ENCODE measurements around the gene SAMD4B.

The SAMD4B gene

GRCh38 chr19:39310558-39311311 is 31.5 kb upstream of the SAMD4B start:
- in situ Hi-C loops (cut with MboI; ENCODE audit: low pct_unique_long_range_greater_than_20kb, low sequenced_read_pairs, unreplicated experiment) = no loop called here
- no peak for TF ChIP-seq CTCF (IDR thresholded peaks at IDR 0.05; ENCODE audit: extremely low read depth, insufficient read depth, missing control alignments)
- DNase-seq (ENCODE audit: low spot score) = no peak

- in situ Hi-C loops (cut with MboI; ENCODE audit: low pct_unique_long_range_greater_than_20kb, low sequenced_read_pairs, unreplicated experiment) = no loop called here
- no peak for DNase-seq (ENCODE audit: low spot score)
- no peak for TF ChIP-seq CTCF (IDR thresholded peaks at IDR 0.05; ENCODE audit: extremely low read depth, insufficient read depth, missing control alignments)
Observed at GRCh38 chr19:39314016-39314728, 28.0 kb upstream of the SAMD4B start.

GRCh38 chr19:39315933-39316332 is 26.3 kb upstream of the SAMD4B start:
- in situ Hi-C loops (cut with MboI; ENCODE audit: low pct_unique_long_range_greater_than_20kb, low sequenced_read_pairs, unreplicated experiment) = no loop called here
- no peak for TF ChIP-seq CTCF (IDR thresholded peaks at IDR 0.05; ENCODE audit: extremely low read depth, insufficient read depth, missing control alignments)
- no peak for DNase-seq (ENCODE audit: low spot score)

GRCh38 chr19:39316627-39317321 is 25.4 kb upstream of the SAMD4B start:
- no peak for TF ChIP-seq CTCF (IDR thresholded peaks at IDR 0.05; ENCODE audit: extremely low read depth, insufficient read depth, missing control alignments)
- DNase-seq (ENCODE audit: low spot score) = no peak
- in situ Hi-C loops (cut with MboI; ENCODE audit: low pct_unique_long_range_greater_than_20kb, low sequenced_read_pairs, unreplicated experiment) = no loop called here

- TF ChIP-seq CTCF (IDR thresholded peaks at IDR 0.05; ENCODE audit: extremely low read depth, insufficient read depth, missing control alignments) = no peak
- in situ Hi-C loops (cut with MboI; ENCODE audit: low pct_unique_long_range_greater_than_20kb, low sequenced_read_pairs, unreplicated experiment) = no loop called here
- no peak for DNase-seq (ENCODE audit: low spot score)
Observed at GRCh38 chr19:39317476-39317875, 24.7 kb upstream of the SAMD4B start.

- TF ChIP-seq CTCF (IDR thresholded peaks at IDR 0.05; ENCODE audit: extremely low read depth, insufficient read depth, missing control alignments) = no peak
- DNase-seq (ENCODE audit: low spot score) = no peak
- in situ Hi-C loops (cut with MboI; ENCODE audit: low pct_unique_long_range_greater_than_20kb, low sequenced_read_pairs, unreplicated experiment) = no loop called here
Observed at GRCh38 chr19:39318071-39318470, 24.1 kb upstream of the SAMD4B start.

Measured in GM13977 (cell line).